ENCODE measurements around the gene API5.

The API5 gene

GRCh38 chr11:43360361-43361032, 48.7 kb downstream of the API5 start:
- DNase-seq, result no peak

GRCh38 chr11:43366677-43367076, 54.9 kb downstream of the API5 start:
- DNase-seq, result no peak

DNA sequence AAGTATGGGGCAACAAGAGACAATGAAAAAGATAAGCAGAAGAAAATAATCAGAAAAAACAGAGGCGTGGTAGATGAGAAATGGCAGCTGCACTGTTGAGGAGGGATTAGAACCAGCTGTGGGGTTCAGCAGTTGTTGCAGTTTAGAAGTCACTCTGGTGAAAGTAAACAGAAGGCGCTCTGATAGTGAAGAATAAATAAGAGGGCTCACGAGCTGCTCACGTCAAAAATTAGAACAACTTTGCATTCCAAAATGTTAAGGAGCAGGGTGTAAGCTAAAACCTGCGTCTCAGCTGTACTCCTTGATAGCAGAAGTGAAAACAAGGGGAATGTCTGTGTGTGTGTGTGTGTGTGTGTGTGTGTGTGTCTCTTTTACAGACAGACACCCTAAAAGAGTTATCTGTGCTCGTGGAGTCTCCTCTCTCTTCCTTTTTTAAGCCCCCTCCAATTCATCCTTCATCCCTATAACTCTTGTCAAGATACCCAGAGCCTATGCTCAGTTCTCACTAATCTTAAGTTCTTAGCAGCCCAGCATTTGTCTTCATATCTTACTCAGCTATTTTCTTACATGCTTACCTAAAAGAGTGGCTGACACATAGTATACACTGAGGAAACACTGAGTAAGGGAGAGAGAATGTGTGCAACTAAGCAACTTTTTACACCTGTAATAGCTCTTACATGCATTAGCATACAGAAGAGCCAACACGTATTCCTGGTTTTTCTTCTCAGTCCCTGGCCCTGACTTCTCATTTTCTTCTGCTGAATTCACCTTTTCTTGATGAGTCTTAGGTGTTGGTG, 55.8 kb downstream of the API5 start:
- DNase-seq, result no peak

DNA sequence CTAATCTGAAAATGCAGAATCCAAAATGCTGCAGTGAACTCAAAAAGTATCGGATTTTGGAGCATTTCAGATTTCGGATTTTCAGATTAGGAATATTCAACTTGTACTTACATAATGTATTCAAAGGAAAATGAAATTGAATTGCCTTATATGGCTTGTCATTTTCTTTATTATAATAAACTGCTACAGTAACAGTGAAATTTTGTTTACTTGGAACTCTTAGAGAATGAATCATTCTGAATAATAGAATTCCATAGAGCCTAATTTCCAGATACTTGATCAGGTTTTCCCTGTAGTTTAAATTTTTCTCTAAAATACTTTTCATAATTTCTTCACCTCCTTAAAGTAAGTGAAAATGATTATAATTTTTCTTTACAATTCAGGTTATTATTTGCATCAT, 64.3 kb downstream of the API5 start:
- no peak for DNase-seq

- DNase-seq, result no peak
These were observed 64.8 kb downstream of the API5 start for GRCh38 chr11:43376594-43376993.

- no peak for DNase-seq
These were observed 65.6 kb downstream of the API5 start for GRCh38 chr11:43377389-43377788.

DNA sequence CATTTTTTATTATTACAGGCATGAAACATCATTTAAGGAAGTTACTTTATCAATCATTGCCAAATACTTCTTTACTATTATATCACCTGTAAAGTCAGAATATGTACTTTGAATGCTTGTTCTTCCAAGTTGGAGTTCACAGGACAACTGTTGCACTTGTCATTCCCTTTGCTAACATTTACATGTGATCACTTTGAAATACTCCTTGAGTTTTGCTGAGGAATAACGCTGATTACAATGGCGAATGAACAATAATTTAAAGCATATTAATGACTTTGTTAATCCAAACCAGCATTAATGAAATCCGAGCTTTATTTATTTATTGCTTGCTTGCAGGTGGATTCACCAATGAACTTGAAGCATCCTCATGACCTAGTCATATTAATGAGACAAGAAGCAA, 67.1 kb downstream of the API5 start:
- no peak for DNase-seq

DNA sequence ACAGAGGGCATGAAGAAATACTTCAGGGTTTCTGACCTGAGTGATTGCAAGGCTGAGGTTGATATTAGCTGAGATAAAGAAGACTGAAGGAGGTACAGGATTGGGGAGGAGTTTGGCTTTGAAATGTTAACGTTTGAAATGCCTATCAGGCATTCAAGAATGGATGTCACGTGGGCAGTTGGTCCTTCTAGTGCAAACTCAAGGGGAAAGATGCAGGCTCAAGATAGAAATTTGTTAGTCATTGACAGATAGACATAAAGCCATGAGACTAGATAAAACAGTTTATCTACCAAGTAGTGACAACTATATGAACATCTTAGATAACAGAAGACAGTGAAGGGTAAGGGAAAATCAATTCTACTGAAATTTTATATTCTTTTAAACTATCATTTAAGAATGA, 70.0 kb downstream of the API5 start:
- DNase-seq, result no peak

- no peak for DNase-seq
These were observed 70.8 kb downstream of the API5 start for GRCh38 chr11:43382614-43383013.

GRCh38 chr11:43384393-43384792, 72.6 kb downstream of the API5 start:
- no peak for DNase-seq

GRCh38 chr11:43392713-43393112, 80.9 kb downstream of the API5 start:
- no peak for DNase-seq

DNA sequence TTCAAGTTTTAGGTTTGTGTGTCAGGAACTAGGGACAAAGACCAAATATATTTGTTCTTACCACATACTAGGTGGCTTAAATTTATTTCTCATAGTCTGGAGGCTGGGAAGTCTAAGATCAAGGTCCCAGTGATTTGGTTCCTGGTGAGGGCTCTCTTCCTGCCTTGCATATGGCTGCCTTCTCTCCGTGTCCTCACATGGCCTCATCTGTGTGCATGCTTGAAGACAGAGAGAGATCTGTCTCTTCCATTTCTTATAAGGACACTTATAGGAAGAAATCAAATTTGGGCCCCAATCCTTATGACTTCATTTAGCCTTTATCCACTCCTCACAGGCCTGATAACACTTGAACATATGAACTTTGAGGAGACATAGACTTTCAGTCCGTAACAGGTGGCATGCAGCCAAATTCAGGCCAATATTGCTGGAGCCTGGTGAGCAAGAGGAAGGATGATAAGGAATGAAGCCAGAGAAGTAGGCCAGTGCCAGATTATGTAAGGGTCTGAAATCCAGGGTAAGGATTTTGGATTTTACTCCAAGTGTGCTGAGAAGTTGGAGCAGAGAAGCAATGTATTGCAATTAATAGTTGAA, 82.1 kb downstream of the API5 start:
- no peak for DNase-seq

All from CD4-positive, alpha-beta T cell treated with Interleukin-15 for 1 hour (primary cell).